ENCODE data around the gene SORBS1. TPM values are rescaled to one million over a fixed set of nuclear protein-coding genes. Genes with fewer than 3 reads are reported as not detected.
A peak's percentile ranks its signal among the peaks of the same experiment; 100 is the strongest.

SORBS1 gene
- total RNA-seq, 1 experiment from 2014 or later = 39.9 TPM

GRCh38 chr10:95374597-95375209, 186.5 kb downstream of the SORBS1 start:
- CTCF ChIA-PET = interaction anchor here (0.5 to 6.4 kb wide), 48 partner anchors 8 to 533 kb away, joined by 3 to 79 read pairs (median 4); partner anchors contain the start of genes CC2D2B and TCTN3
- TF ChIP-seq HMGXB4 (CRISPR knock-in tag; IDR thresholded peaks at IDR 0.05) = no peak
- peak; percentile 99 for TF ChIP-seq CTCF (IDR thresholded peaks at IDR 0.05)
- no peak for TF ChIP-seq KAT7 (CRISPR knock-in tag; IDR thresholded peaks at IDR 0.05; ENCODE audit: borderline replicate concordance)
- TF ChIP-seq ZBTB21 (CRISPR knock-in tag; IDR thresholded peaks at IDR 0.05; ENCODE audit: borderline replicate concordance) = no peak
- no peak for TF ChIP-seq AFF4 (CRISPR knock-in tag; IDR thresholded peaks at IDR 0.05; ENCODE audit: borderline replicate concordance)
- 0 out of 2 replicates have a peak, but pooled peaks have one; percentile 28 for TF ChIP-seq NFE2L1 (CRISPR knock-in tag; IDR thresholded peaks at IDR 0.05)
- no peaks in the 10 kb centered on the region for H3K9me3 Mint-ChIP-seq
- H3K4me1 Mint-ChIP-seq = peaks cover 28% of the 10 kb centered on the region
- POLR2A ChIA-PET = interaction anchor here (0.6 to 1.3 kb wide), 3 partner anchors 14 to 668 kb away, joined by 3 to 5 read pairs (median 3); no protein-coding TSS in a partner anchor
- H3K4me3 Mint-ChIP-seq = no peak overlapping the region
- peaks cover 2% of the 10 kb centered on the region; the same call in 1 of the 2 replicates for H3K36me3 Mint-ChIP-seq
- ATAC-seq (peak; percentile 98), DNase-seq (ENCODE audit: low spot score) (peak; percentile 86)
- no peak overlapping the region for H3K27ac Mint-ChIP-seq
- no peaks in the 10 kb centered on the region for H3K27me3 Mint-ChIP-seq (ENCODE audit: low read depth)

- CTCF ChIA-PET = interaction anchor here (0.6 to 6.4 kb wide), 22 partner anchors 9 to 320 kb away, joined by 3 to 79 read pairs (median 8); partner anchors contain the start of gene TCTN3
- POLR2A ChIA-PET = interaction anchor here (0.5 to 0.6 kb wide), 2 partner anchors 34 to 455 kb away, joined by 5 to 6 read pairs; no protein-coding TSS in a partner anchor
These were observed 187.5 kb downstream of the SORBS1 start for GRCh38 chr10:95373660-95374059.

More at GRCh38 chr10:95373660-95374059, 187.5 kb downstream of the SORBS1 start:
- ATAC-seq (no peak), DNase-seq (ENCODE audit: low spot score) (no peak)
- Mint-ChIP-seq H3K27ac (no peak overlapping the region), H3K9me3 (no peaks in the 10 kb centered on the region), H3K4me1 (peaks cover 28% of the 10 kb centered on the region), H3K36me3 (0 out of 2 replicates have a peak, but pooled peaks cover 2% of the 10 kb centered on the region), H3K4me3 (no peak overlapping the region), H3K27me3 (ENCODE audit: low read depth) (no peaks in the 10 kb centered on the region)
- TF ChIP-seq ETV6 (CRISPR knock-in tag; IDR thresholded peaks at IDR 0.05) (no peak), OVOL2 (CRISPR knock-in tag; IDR thresholded peaks at IDR 0.05; ENCODE audit: borderline replicate concordance) (no peak), MXD4 (CRISPR knock-in tag; IDR thresholded peaks at IDR 0.05; ENCODE audit: borderline replicate concordance) (no peak), TCF7 (CRISPR knock-in tag; IDR thresholded peaks at IDR 0.05; ENCODE audit: low read depth) (no peak), ATF3 (CRISPR knock-in tag; conservative IDR thresholded peaks at IDR 0.05) (no peak), ZNF512 (CRISPR knock-in tag; IDR thresholded peaks at IDR 0.05; ENCODE audit: borderline replicate concordance) (no peak), USF2 (CRISPR knock-in tag; IDR thresholded peaks at IDR 0.05) (no peak)

Data from WTC11 (cell line).